NCI-H345 treated with DMSO at 0.1 percent for 48 hours (cell line): ENCODE measurements around the gene GRIP1.

Source experiments
- DNase-seq: peaks from one replicate; lab custom pipeline; 2025; ENCODE audit not compliant: unreplicated experiment; lab: John Stamatoyannopoulos, UW

GRIP1 gene

DNA sequence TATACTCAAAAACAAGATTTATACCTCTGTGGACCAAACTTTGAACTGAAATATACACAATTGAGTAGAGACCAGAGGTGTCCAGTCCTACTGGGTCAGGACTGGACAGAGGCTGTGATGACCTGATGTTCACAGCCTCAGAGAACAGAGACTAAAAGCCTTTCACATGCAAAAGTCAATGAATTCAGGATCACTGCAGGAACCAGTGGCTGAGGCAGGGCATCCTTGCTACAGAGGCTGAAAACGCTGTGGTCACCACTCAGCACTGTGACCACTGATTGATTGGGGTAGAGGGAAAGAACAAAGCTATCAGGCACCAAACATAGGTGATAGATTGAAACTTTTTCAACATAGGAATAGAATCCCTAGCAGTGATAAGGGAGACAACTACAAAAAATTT, 25.1 kb downstream of the GRIP1 start:
- DNase-seq = no peak

GRCh38 chr12:66648033-66648735, 30.7 kb downstream of the GRIP1 start:
- peak; percentile 62 for DNase-seq

DNA sequence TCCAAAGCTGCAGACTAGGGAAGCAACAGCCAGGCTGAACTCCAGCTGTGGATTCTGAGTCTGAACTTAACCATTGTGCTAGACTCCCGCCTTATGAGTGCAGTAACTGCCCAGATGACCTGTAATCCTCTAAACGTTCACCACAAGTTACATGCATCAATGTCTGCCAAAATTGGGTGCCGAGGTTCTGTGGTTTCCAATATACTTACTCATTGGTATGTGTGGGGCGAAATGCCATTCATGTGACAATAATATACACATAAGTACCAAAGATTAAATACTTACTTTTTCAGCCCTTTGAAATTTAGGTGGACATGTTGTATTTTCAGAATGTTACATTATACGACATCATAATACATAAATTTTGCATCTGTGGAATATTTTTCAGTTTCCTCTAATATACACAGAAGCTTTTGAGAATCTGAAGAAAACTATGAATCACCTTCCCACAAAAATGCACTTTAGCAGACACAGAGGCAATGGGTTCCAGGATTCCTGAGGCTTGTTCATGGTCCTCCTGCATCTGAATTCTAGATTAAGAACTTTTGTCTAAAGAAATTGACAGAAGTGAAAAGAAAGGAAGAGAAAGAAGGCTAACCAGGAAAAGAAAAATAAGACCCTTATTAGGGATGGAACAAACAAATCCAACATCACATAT, 31.7 kb downstream of the GRIP1 start:
- no peak for DNase-seq

DNA sequence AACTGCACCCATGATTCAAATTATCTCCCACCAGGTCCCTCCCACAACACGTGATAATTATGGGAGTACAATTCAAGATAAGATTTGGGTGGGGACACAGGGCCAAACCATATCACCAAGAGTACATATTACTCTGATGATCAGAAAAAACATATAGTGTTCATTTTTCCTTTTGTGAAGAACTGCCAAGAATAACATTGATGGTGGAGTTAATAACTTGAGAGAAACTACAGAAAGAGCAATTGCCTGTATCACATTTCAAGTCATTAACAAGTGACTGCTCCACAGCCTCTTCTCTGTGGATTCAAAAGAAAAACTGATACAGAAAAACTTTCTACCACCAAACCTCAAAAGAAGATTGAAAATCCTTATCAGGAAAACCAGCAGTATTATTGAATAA, 34.7 kb downstream of the GRIP1 start:
- DNase-seq = no peak

DNA sequence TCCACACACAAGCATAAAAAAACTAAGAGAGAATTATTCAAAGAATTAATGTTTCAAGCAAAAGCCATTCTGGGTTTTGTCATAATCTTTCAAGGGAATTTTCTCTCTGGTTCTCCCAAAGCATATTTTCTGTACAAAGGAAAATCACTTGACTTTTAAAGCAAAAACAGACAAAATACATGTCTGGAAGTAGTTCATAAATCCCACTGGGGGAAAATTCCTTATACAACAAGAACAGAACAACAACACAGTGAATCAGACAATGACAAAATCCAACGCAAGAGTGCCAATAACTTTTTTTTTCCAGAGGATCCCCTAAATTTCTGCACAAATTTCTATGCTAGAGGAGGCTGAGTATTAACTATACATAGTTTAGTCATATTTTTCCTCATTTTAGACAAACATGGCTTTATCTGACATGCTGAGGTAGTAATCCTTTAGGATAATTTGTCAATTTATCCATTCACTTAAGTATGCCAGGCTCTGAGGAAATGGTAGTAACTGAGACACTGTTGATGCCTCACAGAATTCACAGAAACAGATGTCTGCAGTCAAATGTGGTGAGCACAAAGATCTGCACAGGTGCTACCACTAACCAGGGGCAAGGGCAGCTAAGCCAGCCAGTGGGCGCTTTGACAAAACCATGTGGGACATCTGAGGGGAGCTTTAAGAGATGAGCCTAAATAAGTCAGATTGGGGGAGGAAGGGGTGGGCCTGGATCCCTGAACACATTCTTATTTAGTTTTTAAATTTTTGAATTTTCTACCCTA, 38.0 kb downstream of the GRIP1 start:
- no peak for DNase-seq

- no peak for DNase-seq
Measured at GRCh38 chr12:66638666-66639065, 40.2 kb downstream of the GRIP1 start.

DNA sequence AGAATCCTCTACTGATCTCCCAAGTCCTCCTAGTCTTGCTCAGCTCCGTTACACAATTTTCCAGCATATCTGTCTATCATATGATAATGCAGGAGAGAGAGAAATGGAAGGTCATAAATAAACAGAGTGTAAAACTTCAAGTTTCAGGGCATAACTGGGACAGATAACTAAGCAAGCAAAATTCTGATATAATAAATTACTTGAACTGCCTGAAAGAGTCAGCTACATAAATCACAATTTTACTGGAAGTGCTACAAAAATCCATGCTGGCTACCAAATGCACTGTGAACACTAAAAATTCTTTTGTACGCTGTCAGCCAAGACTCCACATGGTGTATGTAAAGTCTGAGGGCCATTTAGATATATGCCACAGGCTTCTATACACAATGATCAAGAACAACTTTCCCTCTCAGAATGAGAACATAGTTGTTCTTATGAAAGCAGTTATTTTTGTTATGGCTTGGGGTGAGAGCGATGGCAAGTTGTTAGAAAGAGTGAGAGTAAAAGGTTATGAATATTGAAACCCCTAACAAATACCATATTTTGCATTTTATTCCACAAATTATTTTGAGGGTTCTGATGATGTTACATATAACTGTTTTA, 41.1 kb downstream of the GRIP1 start:
- DNase-seq = no peak

DNA sequence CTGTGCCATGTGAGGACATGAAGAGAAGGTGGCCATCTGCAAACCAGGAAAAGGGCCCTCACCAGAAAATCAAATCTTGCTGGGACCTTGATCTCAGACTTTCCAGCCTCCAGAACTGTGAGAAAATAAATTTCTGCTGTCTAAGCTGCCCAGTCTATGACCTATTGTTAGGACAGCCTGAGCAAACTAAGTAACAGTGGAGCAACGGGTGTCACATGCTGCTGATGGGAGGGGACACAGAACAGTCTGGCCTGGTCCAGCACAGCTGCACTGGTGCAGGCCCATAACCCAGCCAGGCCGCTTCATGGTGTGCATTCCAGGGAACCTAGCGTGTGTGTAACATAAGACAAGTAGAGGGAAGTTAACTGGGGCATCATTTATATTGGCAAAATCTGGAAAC, 42.1 kb downstream of the GRIP1 start:
- DNase-seq = no peak

DNA sequence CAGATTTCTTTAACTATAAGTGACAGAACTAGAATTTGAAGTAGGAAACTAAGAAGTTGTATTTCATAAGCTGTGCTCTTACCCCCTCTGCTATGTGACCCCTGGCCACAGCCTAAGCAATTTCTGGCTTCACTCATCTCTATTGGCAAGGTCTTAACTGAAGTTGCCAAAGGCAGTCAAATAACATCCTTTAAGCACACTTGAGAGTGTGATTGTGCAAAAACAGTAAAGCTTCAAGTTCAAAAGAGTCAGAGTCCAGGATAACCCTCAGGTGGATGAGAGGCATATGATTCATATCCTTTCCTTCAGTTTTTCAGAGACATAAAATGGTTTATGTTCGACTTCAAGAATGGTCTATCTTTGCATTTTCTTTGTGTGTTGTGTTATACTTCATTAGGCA, 45.2 kb downstream of the GRIP1 start:
- no peak for DNase-seq

DNA sequence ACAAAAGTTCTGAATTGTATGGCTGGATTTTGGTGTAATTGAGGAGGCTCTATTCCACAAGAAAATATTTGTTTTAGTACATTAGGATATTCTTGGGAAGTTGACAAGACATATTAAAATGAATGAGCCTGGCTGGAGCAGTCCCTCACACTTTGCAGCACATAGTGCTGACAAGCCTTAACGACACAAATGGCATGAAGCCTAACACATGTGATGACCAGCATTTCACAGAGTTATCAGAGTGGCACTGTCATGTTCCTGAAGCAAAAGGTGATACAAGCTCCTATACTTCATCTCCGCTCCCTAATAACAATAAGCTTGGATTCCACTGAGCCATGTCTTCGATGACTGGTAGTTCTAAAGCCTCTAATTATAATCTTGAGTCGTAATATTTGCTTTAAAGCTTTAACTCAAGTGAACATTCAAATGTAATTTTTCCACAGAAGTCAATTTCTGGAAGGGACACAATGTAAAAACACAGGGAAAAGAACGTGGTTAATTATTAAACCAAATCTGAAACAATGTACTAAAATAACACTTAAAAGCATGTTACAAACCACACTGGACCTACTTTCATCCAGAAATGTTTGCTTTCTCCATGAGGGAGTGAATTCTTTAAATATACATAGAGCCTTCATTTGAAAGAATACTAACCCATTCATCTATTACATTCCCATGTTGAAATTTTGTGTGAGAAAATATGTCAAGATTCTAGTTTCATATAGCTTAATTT, 49.6 kb downstream of the GRIP1 start:
- no peak for DNase-seq

DNA sequence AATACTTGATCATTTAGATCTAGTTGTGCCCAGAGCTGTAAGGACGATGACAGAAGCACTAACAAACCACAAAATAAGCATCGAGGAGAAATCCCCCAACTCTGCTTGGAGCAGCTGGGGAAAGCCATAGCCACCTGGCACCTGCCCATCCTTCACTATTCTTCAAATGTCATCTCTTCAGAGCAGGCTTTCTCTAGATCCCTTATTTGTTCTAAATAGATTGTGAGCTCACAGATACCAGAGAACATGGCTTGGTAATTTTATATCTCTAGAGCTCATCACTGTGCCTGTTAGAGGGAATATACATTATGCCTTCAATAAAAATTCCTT, 50.9 kb downstream of the GRIP1 start:
- DNase-seq = peak; percentile 3

- DNase-seq = no peak
Measured at GRCh38 chr12:66627270-66627987, 51.4 kb downstream of the GRIP1 start.

- no peak for DNase-seq
Measured at GRCh38 chr12:66624806-66625205, 54.1 kb downstream of the GRIP1 start.

- DNase-seq = no peak
Measured at GRCh38 chr12:66623455-66623854, 55.4 kb downstream of the GRIP1 start.

- no peak for DNase-seq
Measured at GRCh38 chr12:66620688-66621087, 58.2 kb downstream of the GRIP1 start.

DNA sequence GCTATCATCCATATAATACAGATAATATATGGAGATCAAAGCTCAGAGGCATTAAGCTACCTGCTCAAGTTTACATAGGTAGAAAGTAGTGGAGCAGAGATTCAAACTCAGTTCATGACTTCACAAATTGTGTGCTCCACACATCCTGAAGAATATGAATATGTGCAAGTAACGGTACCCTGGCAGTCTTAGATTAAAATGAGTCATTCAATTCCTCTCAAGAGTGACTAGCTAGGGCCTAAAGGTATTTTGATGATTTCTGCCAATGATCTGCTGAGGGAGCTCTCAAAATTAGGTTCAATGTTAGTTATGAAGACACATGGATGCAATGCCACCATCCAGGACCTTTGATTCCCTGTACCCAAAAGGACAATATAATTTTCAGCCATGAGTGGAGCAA, 58.9 kb downstream of the GRIP1 start:
- no peak for DNase-seq

- no peak for DNase-seq
Measured at GRCh38 chr12:66617991-66618390, 60.9 kb downstream of the GRIP1 start.

- DNase-seq = no peak
Measured at GRCh38 chr12:66612090-66612775, 66.6 kb downstream of the GRIP1 start.

DNA sequence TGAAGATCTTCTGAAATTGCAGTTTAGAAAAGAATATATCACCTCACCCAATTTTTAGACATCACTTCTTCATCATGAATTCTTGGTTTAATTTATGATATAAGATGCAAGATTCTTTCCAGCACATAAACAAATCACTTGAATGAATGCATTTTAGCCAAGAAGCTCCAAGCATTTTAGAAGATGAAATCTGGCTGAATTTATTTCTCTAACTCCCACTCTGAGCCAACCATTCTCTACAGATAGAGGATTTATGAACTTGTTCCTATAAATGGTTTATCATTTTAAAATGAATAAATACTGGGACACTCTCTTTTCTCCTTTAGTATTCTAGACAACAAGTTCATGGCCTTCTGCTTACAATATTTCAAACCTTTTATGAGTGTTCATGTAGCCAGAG, 71.7 kb downstream of the GRIP1 start:
- no peak for DNase-seq

DNA sequence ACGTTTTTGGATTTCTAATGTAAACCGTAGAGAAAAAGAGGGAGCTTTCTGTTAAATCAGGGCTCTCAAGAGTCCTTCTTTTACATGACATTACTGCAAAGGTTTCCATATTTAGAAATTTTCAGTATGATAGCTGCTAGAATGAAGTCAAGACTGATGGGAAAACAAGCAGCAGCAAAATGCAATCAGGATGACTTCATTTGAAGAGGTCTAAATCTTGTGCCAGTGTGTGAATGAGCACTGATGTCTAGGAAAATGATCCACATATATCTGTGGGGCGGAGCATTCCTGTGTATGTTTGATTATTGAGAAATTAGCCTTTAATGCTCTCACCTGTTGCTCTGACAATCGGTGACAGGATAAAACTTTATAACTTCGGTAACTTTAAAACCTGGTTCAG, 73.6 kb downstream of the GRIP1 start:
- no peak for DNase-seq
